Gastroesophageal sphincter (tissue), 4 donors: Measurements from ENCODE around the gene NPHS2. TPM values are rescaled to one million over a fixed set of nuclear protein-coding genes. Genes with fewer than 3 reads are reported as not detected.

Experiments
- ATAC-seq: fragments of 150-250 bp; one replicate; pipeline ENCODE4 v1.9.1; 2016; ENCODE audit warnings: mild to moderate bottlenecking, moderate library complexity
- H3K27ac ChIP-seq, 4 donors: fragments of 200-600 bp; sonication (generic) in 3 of 4; 1 replicate in 3 of 4; 2 replicates in 1 of 4; pipeline ENCODE4 v1.5.1; 2016 to 2019
- H3K27me3 ChIP-seq: fragments of 200-600 bp; sonication (generic); one replicate; pipeline ENCODE4 v1.5.1; 2019
- H3K36me3 ChIP-seq, 2 donors: fragments of 200-600 bp; sonication (generic); one replicate each; pipeline ENCODE4 v1.5.1; 2019; ENCODE audit warnings: control low read depth in 1 of 2
- H3K4me1 ChIP-seq, 3 donors: fragments of 200-600 bp; sonication (generic); 1 replicate in 2 of 3; 2 replicates in 1 of 3; pipeline ENCODE4 v1.5.1; 2016 to 2019; ENCODE audit warnings: control low read depth in 2 of 3
- H3K4me3 ChIP-seq, 2 donors: fragments of 200-600 bp; sonication (generic); one replicate each; pipeline ENCODE4 v1.5.1; 2019; ENCODE audit warnings: mild to moderate bottlenecking in 1 of 2, moderate library complexity in 1 of 2
- H3K9me3 ChIP-seq, 3 donors: fragments of 200-600 bp; sonication (generic); one replicate each; pipeline ENCODE4 v1.5.1; 2017 to 2019; ENCODE audit warnings: control low read depth in 2 of 3
- CTCF ChIP-seq, 4 experiments: fragments of 200-600 bp in 2 of 4; fragments of 450-650 bp in 2 of 4; sonication (generic) in 1 of 4; IDR thresholded peaks; one replicate each; pipeline ENCODE4 v1.5.1; 2017 to 2019; ENCODE audit warnings: antibody characterized with exemption in 4 of 4, mild to moderate bottlenecking in 2 of 4, moderate library complexity in 2 of 4
- EP300 ChIP-seq: sonication (generic); formaldehyde crosslinking; IDR thresholded peaks from one replicate; pipeline ENCODE4 v1.6.1; 2017; ENCODE audit warnings: antibody characterized with exemption, mild to moderate bottlenecking
- POLR2A ChIP-seq, 2 donors: fragments of 450-650 bp; IDR thresholded peaks; one replicate each; pipeline ENCODE4 v1.6.1; 2017; ENCODE audit warnings: antibody characterized with exemption in 2 of 2, mild to moderate bottlenecking in 2 of 2, moderate library complexity in 1 of 2
- POLR2AphosphoS5 ChIP-seq: sonication (generic); formaldehyde crosslinking; IDR thresholded peaks from one replicate; pipeline ENCODE4 v1.6.1; 2017; ENCODE audit warnings: antibody characterized with exemption
- WGBS, 2 donors: methylation state at CpG; one replicate each; pipeline ENCODE4 v1.1.5; 2018; ENCODE audit warnings: low coverage in 1 of 2; 5-methylcytosine and 5-hydroxymethylcytosine counted together
- total RNA-seq, 4 donors: library from RNA; depleted of rRNA; stranded (reverse); fragments of >200 nt; gene quantifications; one replicate each; pipeline ENCODE4 v1.1.0, GENCODE V29; 2016

The NPHS2 gene
- total RNA-seq, 4 donors from 2014 or later, result not detected

- H3K36me3 ChIP-seq, result no peaks in the 10 kb centered on the region
- H3K4me3 ChIP-seq, result no peak overlapping the region
- no peaks in the 10 kb centered on the region for H3K9me3 ChIP-seq
- no peak for ATAC-seq
- TF ChIP-seq POLR2AphosphoS5, result no peak
- TF ChIP-seq CTCF (IDR thresholded peaks at IDR 0.05), result no peak
- no peak for TF ChIP-seq POLR2A (IDR thresholded peaks at IDR 0.05)
- TF ChIP-seq EP300, result no peak
- H3K27ac ChIP-seq, result no peak overlapping the region
- WGBS, 2 donors, result 62 to 83% methylated on average over 1 to 3 of the region's 3 CpGs
- no peaks in the 10 kb centered on the region for H3K4me1 ChIP-seq
- no peaks in the 10 kb centered on the region for H3K27me3 ChIP-seq
Observed at GRCh38 chr1:179548666-179549367, 26.9 kb downstream of the NPHS2 start.

- ATAC-seq, result no peak
- TF ChIP-seq POLR2AphosphoS5 (no peak), POLR2A (IDR thresholded peaks at IDR 0.05) (no peak), EP300 (no peak), CTCF (IDR thresholded peaks at IDR 0.05) (no peak)
- Histone ChIP-seq H3K4me1 (no peaks in the 10 kb centered on the region), H3K9me3 (no peaks in the 10 kb centered on the region), H3K27ac (no peak overlapping the region), H3K27me3 (peaks cover 4% of the 10 kb centered on the region), H3K4me3 (no peak overlapping the region), H3K36me3 (no peaks in the 10 kb centered on the region)
- WGBS, 2 donors, result 50% methylated on average over 1 of the region's 2 CpGs; no CpG with 5 or more reads in 1 of the 2 donors
Observed at GRCh38 chr1:179547021-179547535, 28.7 kb downstream of the NPHS2 start.

- ATAC-seq, result no peak
- no peaks in the 10 kb centered on the region for H3K4me1 ChIP-seq
- H3K4me3 ChIP-seq, result no peak overlapping the region
- no peaks in the 10 kb centered on the region for H3K9me3 ChIP-seq
- peaks cover 4% of the 10 kb centered on the region for H3K27me3 ChIP-seq
- WGBS, 2 donors, result 10 to 23% methylated on average over 3 of the region's 3 CpGs
- H3K36me3 ChIP-seq, result no peaks in the 10 kb centered on the region
- H3K27ac ChIP-seq, result no peak overlapping the region
- no peak for TF ChIP-seq POLR2AphosphoS5
- no peak for TF ChIP-seq CTCF (IDR thresholded peaks at IDR 0.05)
Observed at GRCh38 chr1:179545321-179545720, 30.4 kb downstream of the NPHS2 start.

GRCh38 chr1:179541774-179542173 lies 34.0 kb downstream of the NPHS2 start:
- WGBS, 2 donors, result 64 to 75% methylated on average over 2 of the region's 2 CpGs
- H3K4me1 ChIP-seq, result no peaks in the 10 kb centered on the region
- no peak overlapping the region for H3K4me3 ChIP-seq
- TF ChIP-seq POLR2AphosphoS5, result no peak
- peaks cover 4% of the 10 kb centered on the region for H3K27me3 ChIP-seq
- no peaks in the 10 kb centered on the region for H3K36me3 ChIP-seq
- no peak overlapping the region for H3K27ac ChIP-seq
- ATAC-seq, result no peak
- H3K9me3 ChIP-seq, result peaks cover 0 to 10% (median 0%) of the 10 kb centered on the region in 3 donors

- 40% methylated on average over 1 of the region's 1 CpG; no CpG with 5 or more reads in 1 of the 2 donors for WGBS, 2 donors
- Histone ChIP-seq H3K4me1 (no peaks in the 10 kb centered on the region), H3K27me3 (no peaks in the 10 kb centered on the region), H3K36me3 (no peaks in the 10 kb centered on the region), H3K9me3 (no peaks in the 10 kb centered on the region), H3K4me3 (no peak overlapping the region), H3K27ac (no peak overlapping the region)
- TF ChIP-seq POLR2AphosphoS5, result no peak
- no peak for TF ChIP-seq CTCF (IDR thresholded peaks at IDR 0.05)
- TF ChIP-seq EP300, result no peak
- no peak for TF ChIP-seq POLR2A (IDR thresholded peaks at IDR 0.05)
- ATAC-seq, result no peak
Observed at GRCh38 chr1:179530352-179530751, 45.4 kb downstream of the NPHS2 start.
